ENCODE results near the gene ARMC7.
"Not testable (repeated sequence)": the region's sequence is repeated elsewhere in the genome, so short reads cannot be mapped to it uniquely, and the experiment has no call there.

ARMC7 gene

DNA sequence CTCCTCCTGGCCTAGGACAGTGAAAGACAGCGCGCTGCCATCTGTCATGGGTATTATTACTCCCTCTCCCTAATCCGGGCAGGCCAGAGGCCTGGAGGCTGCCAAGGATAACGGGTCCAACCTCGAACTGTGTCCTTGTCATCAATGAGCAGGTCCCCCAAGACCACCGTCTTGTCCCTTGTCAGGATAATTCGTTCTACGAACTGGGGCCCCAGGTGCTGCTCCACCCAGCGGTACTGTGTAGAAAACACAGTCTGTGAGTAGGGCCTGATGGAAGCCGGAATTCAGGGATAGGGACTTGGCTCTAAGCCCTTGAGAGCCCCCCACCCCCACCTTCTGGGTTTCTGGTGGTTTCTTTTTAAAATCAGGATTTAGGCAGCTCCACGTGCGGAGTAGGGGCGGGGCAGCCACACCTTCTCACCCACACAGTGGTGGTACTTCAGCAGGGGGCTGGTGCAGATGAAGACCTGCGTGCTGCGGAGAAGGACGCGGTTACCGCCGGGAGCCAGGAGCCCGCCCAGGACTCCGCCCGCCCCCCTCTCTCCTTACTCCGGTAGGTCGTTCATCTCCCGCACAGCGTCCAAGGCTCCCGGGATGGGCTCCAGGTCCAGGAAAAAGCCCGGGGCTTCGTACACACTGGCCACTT lies 21.0 kb downstream of the ARMC7 start:
- peak; percentile 56 for DNase-seq

DNA sequence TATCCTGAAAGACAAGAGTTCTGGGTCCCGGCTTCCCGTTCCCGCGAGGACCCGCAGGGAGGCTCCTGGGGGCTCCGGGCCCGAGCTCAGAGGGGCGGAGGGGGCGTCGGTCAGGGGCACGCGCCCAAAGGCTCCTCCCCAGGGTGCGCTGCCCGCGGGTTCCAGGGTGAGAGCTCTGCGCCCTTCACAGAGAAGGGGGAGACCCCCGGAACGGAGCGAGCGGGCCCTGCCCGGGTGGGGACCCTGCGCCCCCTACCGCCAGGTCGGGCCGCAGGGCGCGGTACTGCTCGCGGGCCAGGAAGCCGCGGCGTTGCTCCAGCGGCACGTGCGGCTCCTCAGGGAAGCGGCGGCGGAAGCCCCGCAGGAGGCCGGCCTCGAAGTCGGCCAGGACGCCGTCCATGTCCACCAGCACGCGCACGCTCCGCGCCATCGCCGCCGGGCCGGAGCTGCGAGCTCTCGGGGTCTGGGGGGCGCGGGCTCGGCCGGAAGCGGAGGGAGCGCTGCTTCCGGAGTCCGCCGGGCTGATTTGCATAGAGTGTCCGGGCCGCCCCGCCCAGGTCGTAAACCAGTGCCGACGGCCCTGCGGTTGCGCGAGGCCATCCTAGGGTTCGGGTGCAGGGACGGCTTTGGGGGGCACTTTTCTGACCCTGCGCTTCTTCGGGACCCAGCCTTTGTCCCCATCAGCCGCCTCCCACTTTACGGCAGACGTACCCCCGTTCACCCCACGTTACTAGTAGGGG lies 21.7 kb downstream of the ARMC7 start, which contains the start of gene NT5C:
Gene NT5C (minus strand): TSS at position 465 of the 740 bp plus-strand sequence. CDS start 35 bp downstream, at position 430.
- DNase-seq: peak; percentile 71

DNA sequence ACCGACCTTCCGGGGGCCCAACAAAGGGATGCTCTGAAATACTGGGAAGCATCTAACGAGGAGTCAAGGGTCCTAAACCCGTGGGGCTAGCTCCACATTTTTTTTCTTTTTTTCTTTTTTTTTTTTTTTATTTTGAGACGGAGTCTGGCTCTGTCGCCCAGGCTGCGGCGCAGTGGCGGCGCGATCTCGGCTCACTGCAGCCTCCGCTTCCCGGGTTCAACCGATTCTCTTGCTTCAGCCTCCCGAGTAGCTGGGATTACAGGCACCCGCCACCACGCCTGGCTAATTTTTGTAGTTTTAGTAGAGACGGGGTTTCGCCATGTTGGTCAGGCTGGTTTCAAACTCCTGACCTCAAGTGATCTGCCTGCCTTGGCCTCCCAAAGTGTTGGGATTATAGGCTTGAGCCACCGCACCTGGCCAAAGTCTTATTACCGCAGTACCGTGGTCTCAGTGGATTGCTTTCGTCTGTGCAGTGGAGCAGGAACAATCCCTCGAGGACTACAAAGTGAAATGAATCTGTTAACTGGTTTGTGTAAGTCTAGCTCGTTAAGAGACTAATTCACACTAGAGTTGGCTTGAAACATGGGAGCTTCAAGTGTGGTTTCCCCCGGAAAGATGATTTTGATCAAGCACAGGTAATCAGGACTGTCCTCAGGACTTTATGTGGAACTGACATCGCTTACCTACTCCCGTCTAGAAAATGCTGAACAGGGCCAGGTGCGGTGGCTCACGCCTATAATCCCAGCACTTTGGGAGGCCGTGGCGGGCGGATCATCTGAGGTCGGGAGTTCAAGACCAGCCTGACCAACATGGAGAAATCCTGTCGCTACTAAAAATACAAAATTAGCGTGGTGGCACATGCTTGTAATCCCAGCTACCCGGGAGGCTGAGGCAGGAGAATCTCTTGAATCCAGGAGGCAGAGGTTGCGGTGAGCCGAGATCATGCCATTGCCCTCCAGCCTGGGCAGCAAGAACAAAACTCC lies 22.5 kb downstream of the ARMC7 start:
- DNase-seq: not testable (repeated sequence)

- DNase-seq: no peak
Measured at GRCh38 chr17:75133001-75133400, 23.2 kb downstream of the ARMC7 start.

GRCh38 chr17:75133607-75134347 lies 24.0 kb downstream of the ARMC7 start:
- not testable (repeated sequence) for DNase-seq

GRCh38 chr17:75135452-75135851 lies 25.7 kb downstream of the ARMC7 start:
- DNase-seq: no peak

GRCh38 chr17:75135946-75136345 lies 26.2 kb downstream of the ARMC7 start:
- no peak for DNase-seq

- DNase-seq: not testable (repeated sequence)
Measured at GRCh38 chr17:75137762-75138161, 28.0 kb downstream of the ARMC7 start.

- no peak for DNase-seq
Measured at GRCh38 chr17:75138519-75138918, 28.8 kb downstream of the ARMC7 start.

DNA sequence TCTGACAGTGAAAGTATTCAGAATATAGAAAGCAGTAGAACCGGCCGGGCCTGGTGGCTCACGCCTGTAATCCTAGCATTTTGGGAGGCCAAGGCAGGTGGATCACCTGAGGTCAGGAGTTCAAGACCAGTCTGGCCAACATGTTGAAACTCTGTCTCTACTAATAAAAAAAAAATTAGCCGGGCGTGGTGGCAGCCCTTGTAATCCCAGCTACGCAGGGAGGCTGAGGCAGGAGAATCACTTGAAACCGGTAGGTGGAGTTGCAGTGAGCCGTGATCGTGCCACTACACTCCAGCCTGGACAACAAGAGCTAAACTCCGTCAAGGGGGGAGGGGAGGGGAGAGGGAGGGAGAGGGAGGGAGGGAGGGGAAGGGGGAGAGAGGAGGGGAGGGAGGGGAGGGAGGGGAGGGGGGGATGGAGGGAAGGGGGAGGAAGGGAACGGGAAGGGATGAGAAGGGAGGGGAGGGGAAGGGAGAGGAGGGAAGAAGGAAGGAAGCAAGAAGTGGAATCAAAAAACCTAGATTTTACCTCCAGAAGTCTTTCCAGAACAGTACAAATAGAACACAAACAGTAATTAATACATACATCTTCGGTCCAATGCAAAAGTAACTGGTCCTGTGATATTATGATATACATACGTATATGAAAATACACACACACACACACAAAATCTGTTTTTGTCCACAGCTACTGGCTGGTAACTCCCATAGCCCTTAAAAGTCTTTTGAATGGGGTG lies 32.6 kb downstream of the ARMC7 start:
- DNase-seq: no peak

- no peak for DNase-seq
Measured at GRCh38 chr17:75144816-75145512, 35.2 kb downstream of the ARMC7 start.

DNA sequence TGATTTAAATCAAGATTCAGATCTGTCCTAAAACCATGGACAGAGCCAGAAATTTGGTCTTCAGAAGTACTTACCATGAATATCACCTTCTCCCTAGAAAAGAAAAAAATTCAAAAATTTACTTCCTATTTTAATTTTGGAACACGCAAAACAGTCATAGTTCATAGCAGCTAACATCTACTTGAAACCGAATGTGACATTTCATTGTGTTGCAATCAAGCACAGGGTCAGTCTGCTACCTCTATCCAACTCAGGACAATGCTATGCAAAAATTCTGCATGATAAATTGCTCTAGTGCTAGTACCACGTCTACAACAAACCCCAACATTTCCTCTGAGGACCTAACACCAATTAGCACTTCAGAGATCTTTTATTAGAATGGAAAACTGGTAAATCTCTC lies 36.8 kb downstream of the ARMC7 start:
- DNase-seq: no peak

DNA sequence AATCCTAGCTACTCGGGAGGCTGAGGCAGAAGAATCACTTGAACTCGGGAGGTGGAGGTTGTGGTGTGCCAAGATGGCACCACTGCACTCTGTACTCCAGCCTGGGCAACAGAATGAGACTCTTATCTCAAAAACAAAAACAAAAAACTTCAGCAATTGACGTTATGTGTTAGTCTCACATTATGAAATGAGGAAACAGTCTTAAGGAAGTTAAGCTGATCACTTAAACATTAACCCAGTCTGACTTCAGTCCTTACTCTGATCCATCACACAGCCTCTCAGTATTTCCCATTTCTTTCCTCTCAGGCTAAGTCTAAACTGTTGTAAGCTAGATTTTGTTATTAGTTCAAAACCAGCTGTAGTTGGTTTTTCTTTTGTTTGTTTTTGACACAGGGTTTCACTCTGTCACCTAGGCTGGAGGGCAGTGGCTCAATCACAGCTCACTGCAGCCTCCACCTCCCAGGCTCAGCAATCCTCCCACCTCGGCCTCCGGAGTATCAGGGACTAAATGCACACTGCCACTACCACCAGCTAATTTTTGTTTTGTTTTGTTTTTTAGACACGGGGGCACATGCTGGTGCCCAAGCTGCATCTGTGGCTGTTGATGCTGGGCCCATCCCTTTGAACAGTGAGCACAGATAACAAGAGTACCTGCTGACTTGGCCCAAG lies 38.2 kb downstream of the ARMC7 start:
- no peak for DNase-seq

DNA sequence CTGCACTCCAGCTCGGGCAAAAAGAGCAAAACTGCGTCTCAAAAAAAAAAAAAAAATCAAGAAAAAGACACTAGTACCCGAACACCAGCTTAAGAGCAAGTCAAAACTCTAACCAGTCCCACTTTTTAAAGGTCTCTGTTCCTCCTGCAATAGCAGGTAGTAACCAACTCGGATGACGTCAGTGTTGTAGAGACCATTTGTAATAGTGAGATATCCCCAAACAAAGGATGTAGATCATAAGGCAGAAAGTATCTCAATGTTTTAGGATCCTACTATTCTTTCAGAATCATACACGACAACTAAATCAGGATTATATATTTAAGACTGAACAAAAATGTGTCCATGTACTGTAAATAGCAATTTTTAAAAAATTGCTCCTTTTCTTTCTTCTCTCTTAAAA lies 42.2 kb downstream of the ARMC7 start:
- DNase-seq: no peak

GRCh38 chr17:75152523-75152921 lies 42.8 kb downstream of the ARMC7 start:
- DNase-seq: no peak

- DNase-seq: peak; percentile 26
Measured at GRCh38 chr17:75152922-75153779, 43.4 kb downstream of the ARMC7 start.

GRCh38 chr17:75153780-75154194 lies 44.0 kb downstream of the ARMC7 start:
- no peak for DNase-seq

DNA sequence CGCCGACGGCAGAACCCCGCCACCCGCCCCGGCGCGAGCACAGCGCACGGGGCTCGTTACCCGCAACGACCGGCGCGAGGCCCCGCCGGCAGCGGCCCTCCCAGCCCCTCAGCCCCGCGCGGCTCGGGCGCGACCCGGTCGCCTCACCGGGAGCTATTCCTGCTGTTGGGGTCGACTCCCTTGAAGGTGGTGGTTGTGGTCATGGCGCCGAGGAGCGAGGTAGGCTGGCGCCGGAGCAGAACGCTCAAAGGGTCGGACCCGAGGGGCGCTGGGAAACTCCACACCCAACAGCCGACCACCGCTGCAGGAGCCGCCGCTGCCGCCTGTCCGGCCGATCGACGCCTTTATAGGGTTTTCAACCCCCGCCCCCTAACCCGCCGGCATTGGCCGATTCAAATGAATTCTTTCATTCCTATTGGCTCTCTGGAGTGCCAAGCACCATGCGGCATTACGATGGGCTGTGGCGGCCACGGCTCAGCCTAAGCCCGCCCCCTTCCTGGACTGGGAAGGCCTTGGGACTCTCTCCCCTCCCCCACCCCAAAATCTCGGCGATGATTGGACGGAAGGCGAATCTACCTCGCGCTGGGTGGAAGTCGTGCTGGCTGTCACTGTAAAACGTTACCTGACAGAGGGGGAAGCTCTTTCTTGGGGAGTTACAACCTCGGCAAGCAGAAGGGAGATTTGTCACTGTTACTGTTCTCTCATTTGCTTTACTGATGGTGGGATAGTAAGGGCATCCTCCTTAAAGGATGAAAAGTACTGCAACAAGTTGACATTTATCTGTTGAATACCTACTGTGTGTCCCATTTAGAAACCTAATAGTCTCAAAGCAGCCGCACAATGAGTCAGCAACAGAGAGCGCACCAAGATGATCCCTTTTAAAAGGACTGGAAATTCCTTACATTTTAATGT lies 44.7 kb downstream of the ARMC7 start, which contains the start of gene JPT1:
Gene JPT1 (minus strand): TSS at position 318 of the 912 bp plus-strand sequence. CDS start 115 bp downstream, at position 203.
- DNase-seq: peak; percentile 97
